ENCODE measurements around the gene FGF12. TPM values are rescaled to one million over a fixed set of nuclear protein-coding genes. Genes with fewer than 3 reads are reported as not detected.
A peak's percentile ranks its signal among the peaks of the same experiment; 100 is the strongest.

FGF12 gene
- total and polyA plus RNA-seq, 2 donors (not counting 1 experiment from before 2014, with no cell fraction given), result 0.17 TPM; not detected in 1

- H3K4me2 ChIP-seq (ENCODE audit: extremely low read depth, insufficient read depth, low read length), result no peak overlapping the region
- H3K79me2 ChIP-seq (ENCODE audit: control insufficient read depth, insufficient read depth, low read length), result no peaks in the 10 kb centered on the region
- H3K4me1 ChIP-seq (ENCODE audit: control insufficient read depth, extremely low read depth, insufficient read depth, low read length), result no peaks in the 10 kb centered on the region
- no peaks in the 10 kb centered on the region for H3K27me3 ChIP-seq (ENCODE audit: control insufficient read depth, insufficient read depth, low read length)
- H3K9me3 ChIP-seq (ENCODE audit: control insufficient read depth, insufficient read depth, low read depth, low read length), result no peaks in the 10 kb centered on the region
- no peak overlapping the region for H3K4me3 ChIP-seq (replicated peaks in 1 of 4; ENCODE audit: control extremely low read depth in 1 of 4, insufficient read depth in 1 of 4, low read depth in 3 of 4, low read length in 4 of 4)
- TF ChIP-seq CTCF (conservative IDR thresholded peaks at IDR 0.05 in 1 of 2, IDR thresholded peaks at IDR 0.05 in 1 of 2; ENCODE audit: low read depth in 1 of 2, low read length in 2 of 2) (no peak), EZH2 (IDR thresholded peaks at IDR 0.05; ENCODE audit: low read length, missing control alignments) (no peak)
- no peaks in the 10 kb centered on the region for H4K20me1 ChIP-seq (ENCODE audit: control insufficient read depth, extremely low read depth, insufficient read depth, low read length)
- no peak for DNase-seq (ENCODE audit: low read depth in 2 of 2)
- H3K27ac ChIP-seq (ENCODE audit: insufficient read depth, low read length), result no peak overlapping the region
- H3K9ac ChIP-seq (ENCODE audit: insufficient read depth, low read length), result no peak overlapping the region
- no peaks in the 10 kb centered on the region for H3K36me3 ChIP-seq (ENCODE audit: control insufficient read depth, insufficient read depth, low read length)
- no peak overlapping the region for H2AFZ ChIP-seq (ENCODE audit: low read length)
Measured at GRCh38 chr3:192296845-192297244, 430.5 kb downstream of the FGF12 start.

- Histone ChIP-seq H4K20me1 (ENCODE audit: control insufficient read depth, extremely low read depth, insufficient read depth, low read length) (no peaks in the 10 kb centered on the region), H3K4me1 (ENCODE audit: control insufficient read depth, extremely low read depth, insufficient read depth, low read length) (no peaks in the 10 kb centered on the region), H3K79me2 (ENCODE audit: control insufficient read depth, insufficient read depth, low read length) (no peaks in the 10 kb centered on the region), H3K27ac (ENCODE audit: insufficient read depth, low read length) (no peak overlapping the region), H3K4me2 (ENCODE audit: extremely low read depth, insufficient read depth, low read length) (no peak overlapping the region), H3K9me3 (ENCODE audit: control insufficient read depth, insufficient read depth, low read depth, low read length) (no peaks in the 10 kb centered on the region), H3K4me3 (replicated peaks in 1 of 4; ENCODE audit: control extremely low read depth in 1 of 4, insufficient read depth in 1 of 4, low read depth in 3 of 4, low read length in 4 of 4) (no peak overlapping the region), H2AFZ (ENCODE audit: low read length) (no peak overlapping the region), H3K9ac (ENCODE audit: insufficient read depth, low read length) (no peak overlapping the region), H3K27me3 (ENCODE audit: control insufficient read depth, insufficient read depth, low read length) (no peaks in the 10 kb centered on the region), H3K36me3 (ENCODE audit: control insufficient read depth, insufficient read depth, low read length) (no peaks in the 10 kb centered on the region)
- TF ChIP-seq EZH2 (IDR thresholded peaks at IDR 0.05; ENCODE audit: low read length, missing control alignments), result no peak
- peak in 1 of 2 donors; percentile 11 for DNase-seq (ENCODE audit: low read depth in 2 of 2)
Measured at GRCh38 chr3:192284443-192285072, 442.8 kb downstream of the FGF12 start.

GRCh38 chr3:192281207-192281880 is 446.0 kb downstream of the FGF12 start:
- H3K27ac ChIP-seq (ENCODE audit: insufficient read depth, low read length), result no peak overlapping the region
- H3K4me1 ChIP-seq (ENCODE audit: control insufficient read depth, extremely low read depth, insufficient read depth, low read length), result no peaks in the 10 kb centered on the region
- H2AFZ ChIP-seq (ENCODE audit: low read length), result no peak overlapping the region
- DNase-seq (ENCODE audit: low read depth in 2 of 2), result no peak
- no peak overlapping the region for H3K4me2 ChIP-seq (ENCODE audit: extremely low read depth, insufficient read depth, low read length)
- H3K4me3 ChIP-seq (replicated peaks in 1 of 4; ENCODE audit: control extremely low read depth in 1 of 4, insufficient read depth in 1 of 4, low read depth in 3 of 4, low read length in 4 of 4), result no peak overlapping the region
- no peak overlapping the region for H3K9ac ChIP-seq (ENCODE audit: insufficient read depth, low read length)
- no peaks in the 10 kb centered on the region for H3K9me3 ChIP-seq (ENCODE audit: control insufficient read depth, insufficient read depth, low read depth, low read length)
- H4K20me1 ChIP-seq (ENCODE audit: control insufficient read depth, extremely low read depth, insufficient read depth, low read length), result no peaks in the 10 kb centered on the region
- TF ChIP-seq CTCF (conservative IDR thresholded peaks at IDR 0.05 in 1 of 2, IDR thresholded peaks at IDR 0.05 in 1 of 2; ENCODE audit: low read depth in 1 of 2, low read length in 2 of 2) (no peak), EZH2 (IDR thresholded peaks at IDR 0.05; ENCODE audit: low read length, missing control alignments) (no peak)
- no peaks in the 10 kb centered on the region for H3K27me3 ChIP-seq (ENCODE audit: control insufficient read depth, insufficient read depth, low read length)
- H3K79me2 ChIP-seq (ENCODE audit: control insufficient read depth, insufficient read depth, low read length), result no peaks in the 10 kb centered on the region
- H3K36me3 ChIP-seq (ENCODE audit: control insufficient read depth, insufficient read depth, low read length), result no peaks in the 10 kb centered on the region
